Measurements from ENCODE around the gene ZNF579. TPM values are rescaled to one million over a fixed set of nuclear protein-coding genes. Genes with fewer than 3 reads are reported as not detected.

ZNF579 gene
- total and polyA plus RNA-seq, 9 of the 15 experiments (the other 6 are each of a cell fraction or from before 2014, with no cell fraction given), result 0.06 to 15.9 (median 1.6) TPM

DNA sequence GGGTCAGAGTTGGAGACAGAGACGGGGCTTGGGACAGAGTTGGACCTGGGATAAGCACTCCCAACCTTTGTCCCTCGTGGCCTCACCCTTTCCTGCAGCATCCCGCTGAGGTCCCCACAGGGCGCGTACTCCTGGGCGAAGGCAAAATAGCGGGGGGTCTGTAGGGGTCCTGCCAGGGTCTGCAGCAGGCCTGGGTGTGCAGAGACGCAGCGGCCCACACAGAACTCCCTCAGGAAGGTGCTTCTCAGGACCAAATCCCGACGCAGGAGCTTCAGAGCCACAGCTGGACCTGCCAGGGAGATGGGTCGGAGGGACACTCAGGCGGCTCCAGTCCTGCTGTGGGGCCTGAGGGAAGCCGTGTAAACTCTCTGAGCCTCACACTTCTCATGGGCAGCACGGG, 36.6 kb downstream of the ZNF579 start:
- DNase-seq (ENCODE audit: extremely low read depth in 1 of 4, low spot score in 3 of 4), result no peak
- ChIA-PET CTCF (ENCODE audit: low intra/inter-chr PET ratio) (no interaction called here), POLR2A (interaction anchor here (0.7 kb wide), 1 partner anchor 29 kb away, joined by 3 read pairs; no protein-coding TSS in a partner anchor)
- H3K9ac ChIP-seq (ENCODE audit: insufficient read depth in 1 of 2, low read depth in 2 of 2, low read length in 2 of 2), result peak overlapping the region in 1 of 2 experiments; percentile 52; a peak in 2 of 4 replicates
- no peaks in the 10 kb centered on the region for H4K20me1 ChIP-seq (replicated peaks; ENCODE audit: control insufficient read depth, insufficient read depth, low read length)
- BruUV-seq (replicated peaks), result no TSS peak
- no peak overlapping the region for H3K4me3 ChIP-seq
- H3K9me1 ChIP-seq (ENCODE audit: control insufficient read depth, insufficient read depth, low read length), result peaks cover 4% of the 10 kb centered on the region
- peaks cover 39 to 61% of the 10 kb centered on the region in 2 experiments for H3K4me1 ChIP-seq (replicated peaks in 1 of 2; ENCODE audit: control insufficient read depth in 2 of 2, insufficient read depth in 2 of 2, low read length in 2 of 2)
- no peaks in the 10 kb centered on the region for H3K79me2 ChIP-seq (ENCODE audit: control insufficient read depth, insufficient read depth, low read length)
- no peak overlapping the region; the same call in 1 of the 2 replicates for H3K4me2 ChIP-seq (ENCODE audit: insufficient read depth, low read length)
- H2AFZ ChIP-seq (ENCODE audit: low read depth, low read length), result no peak overlapping the region; the same call in 1 of the 2 replicates
- no peaks in the 10 kb centered on the region for H3K9me3 ChIP-seq (replicated peaks; ENCODE audit: control insufficient read depth, insufficient read depth, low read depth, low read length)
- no peak for FAIRE-seq
- H3K36me3 ChIP-seq (ENCODE audit: control insufficient read depth, insufficient read depth, low read length), result no peaks in the 10 kb centered on the region
- ATAC-seq, result no peak
- no peaks in the 10 kb centered on the region for H3K27me3 ChIP-seq (ENCODE audit: control insufficient read depth in 2 of 2, insufficient read depth in 2 of 2, low read length in 2 of 2)
- in situ Hi-C loops (cut with MboI) (no loop called here), intact Hi-C loops (cut with micrococcal nuclease) (no loop called here)
- 46% methylated on average over 12 of the region's 15 CpGs for WGBS (ENCODE audit: insufficient coverage, low coverage, missing lambda C conversion rate)
- no peak overlapping the region for H3K27ac ChIP-seq (ENCODE audit: extremely low read depth, low read depth, low read length)
- TF ChIP-seq CSDE1 (IDR thresholded peaks at IDR 0.05), result no peak
- TF ChIP-seq NR1H2 (CRISPR knock-in tag; IDR thresholded peaks at IDR 0.05), result no peak
- TF ChIP-seq KLF1 (tag; IDR thresholded peaks at IDR 0.05), result no peak
- no peak for TF ChIP-seq ZNF384 (IDR thresholded peaks at IDR 0.05; ENCODE audit: low read depth, low read length)
- TF ChIP-seq ELF1 (tag; IDR thresholded peaks at IDR 0.05), result no peak
- no peak for TF ChIP-seq SAFB (IDR thresholded peaks at IDR 0.05; ENCODE audit: borderline replicate concordance, low read depth, low read length)
- TF ChIP-seq, protein P1, sequence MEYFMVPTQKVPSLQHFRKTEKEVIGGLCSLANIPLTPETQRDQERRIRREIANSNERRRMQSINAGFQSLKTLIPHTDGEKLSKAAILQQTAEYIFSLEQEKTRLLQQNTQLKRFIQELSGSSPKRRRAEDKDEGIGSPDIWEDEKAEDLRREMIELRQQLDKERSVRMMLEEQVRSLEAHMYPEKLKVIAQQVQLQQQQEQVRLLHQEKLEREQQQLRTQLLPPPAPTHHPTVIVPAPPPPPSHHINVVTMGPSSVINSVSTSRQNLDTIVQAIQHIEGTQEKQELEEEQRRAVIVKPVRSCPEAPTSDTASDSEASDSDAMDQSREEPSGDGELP (CRISPR knock-in tag; IDR thresholded peaks at IDR 0.05; ENCODE audit: borderline replicate concordance), result no peak
- TF ChIP-seq, protein P2, sequence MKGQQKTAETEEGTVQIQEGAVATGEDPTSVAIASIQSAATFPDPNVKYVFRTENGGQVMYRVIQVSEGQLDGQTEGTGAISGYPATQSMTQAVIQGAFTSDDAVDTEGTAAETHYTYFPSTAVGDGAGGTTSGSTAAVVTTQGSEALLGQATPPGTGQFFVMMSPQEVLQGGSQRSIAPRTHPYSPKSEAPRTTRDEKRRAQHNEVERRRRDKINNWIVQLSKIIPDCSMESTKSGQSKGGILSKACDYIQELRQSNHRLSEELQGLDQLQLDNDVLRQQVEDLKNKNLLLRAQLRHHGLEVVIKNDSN (CRISPR knock-in tag; IDR thresholded peaks at IDR 0.05), result peak; percentile 30; the same call in 1 of the 2 replicates
- TF ChIP-seq, protein P3, sequence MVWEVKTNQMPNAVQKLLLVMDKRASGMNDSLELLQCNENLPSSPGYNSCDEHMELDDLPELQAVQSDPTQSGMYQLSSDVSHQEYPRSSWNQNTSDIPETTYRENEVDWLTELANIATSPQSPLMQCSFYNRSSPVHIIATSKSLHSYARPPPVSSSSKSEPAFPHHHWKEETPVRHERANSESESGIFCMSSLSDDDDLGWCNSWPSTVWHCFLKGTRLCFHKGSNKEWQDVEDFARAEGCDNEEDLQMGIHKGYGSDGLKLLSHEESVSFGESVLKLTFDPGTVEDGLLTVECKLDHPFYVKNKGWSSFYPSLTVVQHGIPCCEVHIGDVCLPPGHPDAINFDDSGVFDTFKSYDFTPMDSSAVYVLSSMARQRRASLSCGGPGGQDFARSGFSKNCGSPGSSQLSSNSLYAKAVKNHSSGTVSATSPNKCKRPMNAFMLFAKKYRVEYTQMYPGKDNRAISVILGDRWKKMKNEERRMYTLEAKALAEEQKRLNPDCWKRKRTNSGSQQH (CRISPR knock-in tag; IDR thresholded peaks at IDR 0.05), result no peak
- 0 out of 2 replicates have a peak, but pooled peaks have one; percentile 34 for TF ChIP-seq ZNF143 (CRISPR knock-in tag; IDR thresholded peaks at IDR 0.05)
- TF ChIP-seq, protein P4, sequence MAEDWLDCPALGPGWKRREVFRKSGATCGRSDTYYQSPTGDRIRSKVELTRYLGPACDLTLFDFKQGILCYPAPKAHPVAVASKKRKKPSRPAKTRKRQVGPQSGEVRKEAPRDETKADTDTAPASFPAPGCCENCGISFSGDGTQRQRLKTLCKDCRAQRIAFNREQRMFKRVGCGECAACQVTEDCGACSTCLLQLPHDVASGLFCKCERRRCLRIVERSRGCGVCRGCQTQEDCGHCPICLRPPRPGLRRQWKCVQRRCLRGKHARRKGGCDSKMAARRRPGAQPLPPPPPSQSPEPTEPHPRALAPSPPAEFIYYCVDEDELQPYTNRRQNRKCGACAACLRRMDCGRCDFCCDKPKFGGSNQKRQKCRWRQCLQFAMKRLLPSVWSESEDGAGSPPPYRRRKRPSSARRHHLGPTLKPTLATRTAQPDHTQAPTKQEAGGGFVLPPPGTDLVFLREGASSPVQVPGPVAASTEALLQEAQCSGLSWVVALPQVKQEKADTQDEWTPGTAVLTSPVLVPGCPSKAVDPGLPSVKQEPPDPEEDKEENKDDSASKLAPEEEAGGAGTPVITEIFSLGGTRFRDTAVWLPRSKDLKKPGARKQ (CRISPR knock-in tag; IDR thresholded peaks at IDR 0.05), result no peak
- no peak for TF ChIP-seq RFX5 (IDR thresholded peaks at IDR 0.05; ENCODE audit: low read depth, low read length)
- TF ChIP-seq, protein P5, sequence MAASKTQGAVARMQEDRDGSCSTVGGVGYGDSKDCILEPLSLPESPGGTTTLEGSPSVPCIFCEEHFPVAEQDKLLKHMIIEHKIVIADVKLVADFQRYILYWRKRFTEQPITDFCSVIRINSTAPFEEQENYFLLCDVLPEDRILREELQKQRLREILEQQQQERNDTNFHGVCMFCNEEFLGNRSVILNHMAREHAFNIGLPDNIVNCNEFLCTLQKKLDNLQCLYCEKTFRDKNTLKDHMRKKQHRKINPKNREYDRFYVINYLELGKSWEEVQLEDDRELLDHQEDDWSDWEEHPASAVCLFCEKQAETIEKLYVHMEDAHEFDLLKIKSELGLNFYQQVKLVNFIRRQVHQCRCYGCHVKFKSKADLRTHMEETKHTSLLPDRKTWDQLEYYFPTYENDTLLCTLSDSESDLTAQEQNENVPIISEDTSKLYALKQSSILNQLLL (CRISPR knock-in tag; IDR thresholded peaks at IDR 0.05; ENCODE audit: borderline replicate concordance), result no peak
- no peak for TF ChIP-seq BHLHE40 (IDR thresholded peaks at IDR 0.05; ENCODE audit: low read length)
- TF ChIP-seq, protein P6, sequence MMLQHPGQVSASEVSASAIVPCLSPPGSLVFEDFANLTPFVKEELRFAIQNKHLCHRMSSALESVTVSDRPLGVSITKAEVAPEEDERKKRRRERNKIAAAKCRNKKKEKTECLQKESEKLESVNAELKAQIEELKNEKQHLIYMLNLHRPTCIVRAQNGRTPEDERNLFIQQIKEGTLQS (IDR thresholded peaks at IDR 0.05), result no peak
- TF ChIP-seq, protein P6 (CRISPR knock-in tag; conservative IDR thresholded peaks at IDR 0.05), result no peak
- TF ChIP-seq TAF7 (tag; IDR thresholded peaks at IDR 0.05), result no peak

Measured in K562 (cell line).